ENCODE data around the gene GRP.
"Not testable (repeated sequence)": the region's sequence is repeated elsewhere in the genome, so short reads cannot be mapped to it uniquely, and the experiment has no call there.

DNA sequence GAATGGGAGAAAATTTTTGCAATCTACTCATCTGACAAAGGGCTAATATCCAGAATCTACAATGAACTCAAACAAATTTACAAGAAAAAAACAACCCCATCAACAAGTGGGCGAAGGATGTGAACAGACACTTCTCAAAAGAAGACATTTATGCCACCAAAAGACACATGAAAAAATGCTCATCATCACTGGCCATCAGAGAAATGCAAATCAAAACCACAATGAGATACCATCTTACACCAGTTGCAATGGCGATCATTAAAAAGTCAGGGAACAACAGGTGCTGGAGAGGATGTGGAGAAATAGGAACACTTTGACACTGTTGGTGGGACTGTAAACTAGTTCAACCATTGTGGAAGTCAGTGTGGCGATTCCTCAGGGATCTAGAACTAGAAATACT lies 41.9 kb downstream of the GRP start:
- TF ChIP-seq POLR2AphosphoS5 (IDR thresholded peaks at IDR 0.05; ENCODE audit: low read depth, low read length); TAF1 (IDR thresholded peaks at IDR 0.05; ENCODE audit: borderline replicate concordance, low read depth, low read length): not testable (repeated sequence)
